HCT116 (cell line): Measurements from ENCODE around the gene ENO2. TPM values are rescaled to one million over a fixed set of nuclear protein-coding genes. Genes with fewer than 3 reads are reported as not detected.
"Not testable (repeated sequence)": the region's sequence is repeated elsewhere in the genome, so short reads cannot be mapped to it uniquely, and the experiment has no call there.

Source experiments
- ATAC-seq: fragments of 200-7000 bp; cut with Tn5 transposase; 2 replicates; pipeline ENCODE4 v1.9.1; 2020; ENCODE audit warnings: mild to moderate bottlenecking, moderate library complexity
- BruUV-seq: library from RNA; stranded (reverse); fragments of 400-500 nt; replicated peaks from 2 replicates; lab custom pipeline; 2021; lab: Mats Ljungman, UMichigan
- CTCF ChIA-PET: fragments of 300-600 bp; sonication (Branson Sonifier 250); formaldehyde crosslinking; loops from one replicate; lab custom pipeline; 2021; ENCODE audit warnings: antibody characterized with exemption; lab: Charles Lee
- POLR2A ChIA-PET: fragments of 300-600, 350-600 bp; sonication (Branson Sonifier 250); formaldehyde crosslinking; loops from one replicate; lab custom pipeline; 2021; ENCODE audit warnings: antibody characterized with exemption; lab: Charles Lee
- RAD21 ChIA-PET, 2 experiments: fragments of 300-600 bp; sonication (Branson Sonifier 250); formaldehyde crosslinking; loops; one replicate each; lab custom pipeline; 2023; ENCODE audit warnings: low total read pairs in 2 of 2; ENCODE audit not compliant: uncharacterized antibody in 2 of 2, unreplicated experiment in 2 of 2, low non-redundant PET in 1 of 2; lab: Charles Lee
- DNase-seq: peaks from one replicate; pipeline ENCODE4 v3.0.0-alpha.2; 2010; ENCODE audit warnings: low read depth, low spot score
- H2AFZ ChIP-seq: fragments of 200-600 bp; shearing (Covaris generic), sonication (generic); 2 replicates; pipeline ENCODE4 v1.6.1; 2017; ENCODE audit warnings: low read depth, mixed run types, mixed read lengths, antibody characterized with exemption, low read length; ENCODE audit not compliant: poor library complexity, severe bottlenecking
- H3K27ac ChIP-seq: 2 replicates; pipeline ENCODE4 v1.5.1; 2012; ENCODE audit warnings: low read depth, low read length
- H3K27me3 ChIP-seq: fragments of 200-600 bp; sonication (generic); 2 replicates; pipeline ENCODE4 v1.6.1; 2016; ENCODE audit warnings: mixed run types, low read length, mixed read lengths; ENCODE audit not compliant: insufficient read depth
- H3K36me3 ChIP-seq, 2 experiments: fragments of 200-500 bp in 1 of 2; fragments of 200-600 bp in 1 of 2; sonication (Bioruptor generic) in 1 of 2; sonication (generic) in 1 of 2; 2 replicates each; pipeline versions ENCODE4 v1.5.1 to v1.6.1; 2014 to 2016; ENCODE audit warnings: low read length in 2 of 2, inconsistent platforms in 1 of 2, mixed read lengths in 1 of 2, mixed run types in 1 of 2; ENCODE audit not compliant: insufficient read depth in 2 of 2, control insufficient read depth in 1 of 2
- H3K4me1 ChIP-seq, 2 experiments: fragments of 200-600 bp in 1 of 2; sonication (generic) in 1 of 2; 2 replicates each; pipeline versions ENCODE4 v1.5.1 to v1.6.1; 2012 to 2017; ENCODE audit warnings: low read length in 2 of 2, inconsistent platforms in 1 of 2, mild to moderate bottlenecking in 1 of 2, mixed read lengths in 1 of 2, mixed run types in 1 of 2, moderate library complexity in 1 of 2; ENCODE audit not compliant: insufficient read depth in 2 of 2, control insufficient read depth in 1 of 2
- H3K4me2 ChIP-seq: fragments of 200-600 bp; sonication (generic); 2 replicates; pipeline ENCODE4 v1.6.1; 2017; ENCODE audit warnings: mixed run types, low read length, mixed read lengths
- H3K4me3 ChIP-seq, 2 experiments: fragments of 200-600 bp in 1 of 2; sonication (generic) in 1 of 2; replicated peaks in 1 of 2; 2 replicates each; pipeline ENCODE4 v1.5.1; 2011 to 2016; ENCODE audit warnings: low read length in 2 of 2, control low read depth in 1 of 2, low read depth in 1 of 2, mild to moderate bottlenecking in 1 of 2, mixed read lengths in 1 of 2, mixed run types in 1 of 2
- H3K79me2 ChIP-seq: fragments of 200-600 bp; sonication (generic); 2 replicates; pipeline ENCODE4 v1.6.1; 2017; ENCODE audit warnings: mild to moderate bottlenecking, mixed run types, low read length, moderate library complexity, mixed read lengths; ENCODE audit not compliant: insufficient read depth
- H3K9ac ChIP-seq: fragments of 200-600 bp; sonication (generic); 2 replicates; pipeline ENCODE4 v1.6.1; 2016; ENCODE audit warnings: low read length, mixed read lengths
- H3K9me2 ChIP-seq: fragments of 200-600 bp; sonication (generic), shearing (Covaris generic); 2 replicates; pipeline ENCODE4 v1.6.1; 2017; ENCODE audit warnings: mixed run types, mild to moderate bottlenecking, moderate library complexity; ENCODE audit not compliant: insufficient read depth
- H3K9me3 ChIP-seq, 2 experiments: fragments of 200-500 bp in 1 of 2; fragments of 200-600 bp in 1 of 2; sonication (Bioruptor generic) in 1 of 2; sonication (generic) in 1 of 2; 2 replicates each; pipeline ENCODE4 v1.6.1; 2014 to 2017; ENCODE audit warnings: low read length in 2 of 2, mixed read lengths in 2 of 2, inconsistent platforms in 1 of 2, low read depth in 1 of 2, mild to moderate bottlenecking in 1 of 2, mixed run types in 1 of 2, moderate library complexity in 1 of 2; ENCODE audit not compliant: control insufficient read depth in 1 of 2, insufficient read depth in 1 of 2
- H4K20me1 ChIP-seq: fragments of 200-600 bp; sonication (generic), shearing (Covaris generic); 2 replicates; pipeline ENCODE4 v1.6.1; 2017; ENCODE audit warnings: mixed run types, mild to moderate bottlenecking, moderate library complexity; ENCODE audit not compliant: insufficient read depth
- intact Hi-C: fragments of 100-400 bp; cut with micrococcal nuclease; formaldehyde crosslinking; loops from 2 replicates; pipeline ENCODE4 v1.10.0; 2022
- total RNA-seq: library from RNA; stranded (reverse); gene quantifications from one replicate; pipeline ENCODE4 v1.2.1, GENCODE V29; 2021; ENCODE audit not compliant: unreplicated experiment

The ENO2 gene
- total RNA-seq, 1 experiment from 2014 or later, result 117 TPM

- RAD21 ChIA-PET, H3K36me3 ChIP-seq, H3K79me2 ChIP-seq, BruUV-seq, H3K27ac ChIP-seq, H3K4me2 ChIP-seq, H3K9ac ChIP-seq, intact Hi-C loops, H3K27me3 ChIP-seq, DNase-seq, H3K9me3 ChIP-seq, CTCF ChIA-PET, POLR2A ChIA-PET, H3K4me3 ChIP-seq, H3K9me2 ChIP-seq, ATAC-seq, H4K20me1 ChIP-seq, H2AFZ ChIP-seq: not testable (repeated sequence)
- H3K4me1 ChIP-seq, result peaks cover 12 to 18% of the 10 kb centered on the region in 2 experiments
These were observed 25.6 kb upstream of the ENO2 start for GRCh38 chr12:6888794-6889193.

DNA sequence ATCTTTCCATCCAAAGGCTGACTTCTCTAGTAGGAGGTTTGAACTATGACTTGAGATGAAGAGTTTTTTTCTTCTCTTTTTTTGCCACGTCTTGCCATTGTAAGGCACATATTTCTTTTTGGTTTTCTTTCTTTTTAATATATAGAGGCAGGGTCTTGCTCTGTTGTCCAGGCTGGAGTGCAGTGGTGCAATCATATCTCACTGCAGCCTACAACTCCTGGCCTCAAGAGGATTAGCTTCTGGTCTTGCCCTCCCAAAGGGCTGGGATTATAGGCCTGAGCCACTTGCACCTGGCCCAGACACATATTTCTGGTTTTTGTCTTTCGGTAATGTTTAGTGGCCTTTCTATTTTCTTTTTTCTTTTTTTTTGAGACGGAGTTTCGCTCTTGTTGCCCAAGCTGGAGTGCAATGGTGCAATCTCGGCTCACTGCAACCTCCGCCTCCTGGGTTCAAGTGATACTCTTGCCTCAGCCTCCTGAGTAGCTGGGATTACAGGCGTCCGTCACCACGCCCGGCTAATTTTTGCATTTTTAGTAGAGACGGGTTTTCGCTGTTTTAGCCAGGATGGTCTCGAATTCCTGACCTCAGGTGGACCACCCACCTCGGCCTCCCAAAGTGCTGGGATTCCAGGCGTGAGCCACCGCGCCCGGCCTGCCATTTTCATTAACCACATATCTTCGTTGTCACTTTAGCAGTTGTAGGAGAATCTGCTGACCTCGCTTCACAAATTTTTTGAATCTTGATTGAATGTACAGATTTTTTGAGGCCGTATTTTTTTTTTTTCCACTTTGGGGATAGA lies 24.4 kb upstream of the ENO2 start:
- BruUV-seq, H3K79me2 ChIP-seq, H3K9me2 ChIP-seq, H3K9me3 ChIP-seq, intact Hi-C loops, DNase-seq, H3K27me3 ChIP-seq, ATAC-seq, POLR2A ChIA-PET, RAD21 ChIA-PET, H4K20me1 ChIP-seq, H2AFZ ChIP-seq, H3K36me3 ChIP-seq, CTCF ChIA-PET: not testable (repeated sequence)
- Histone ChIP-seq H3K9ac (peak overlapping the region; percentile 68), H3K4me2 (peak overlapping the region; percentile 73), H3K4me1 (peaks cover 12 to 18% of the 10 kb centered on the region in 2 experiments), H3K4me3 (peak overlapping the region in 1 of 2 experiments; percentile 52; a peak in 2 of 4 replicates), H3K27ac (peak overlapping the region; percentile 87)
